NCI-H2196 treated with DMSO at 0.1 percent for 48 hours (cell line): ENCODE data around the gene VDAC1.

Experiments
- DNase-seq: peaks from one replicate; lab custom pipeline; 2025; ENCODE audit not compliant: unreplicated experiment; lab: John Stamatoyannopoulos, UW

Gene VDAC1

GRCh38 chr5:133930061-133930812 is 74.5 kb downstream of the VDAC1 start:
- no peak for DNase-seq

GRCh38 chr5:133928587-133929393 is 76.0 kb downstream of the VDAC1 start:
- no peak for DNase-seq

- DNase-seq: no peak
Measured at GRCh38 chr5:133927300-133928180, 77.2 kb downstream of the VDAC1 start.

GRCh38 chr5:133926489-133927299 is 78.1 kb downstream of the VDAC1 start:
- DNase-seq: no peak

DNA sequence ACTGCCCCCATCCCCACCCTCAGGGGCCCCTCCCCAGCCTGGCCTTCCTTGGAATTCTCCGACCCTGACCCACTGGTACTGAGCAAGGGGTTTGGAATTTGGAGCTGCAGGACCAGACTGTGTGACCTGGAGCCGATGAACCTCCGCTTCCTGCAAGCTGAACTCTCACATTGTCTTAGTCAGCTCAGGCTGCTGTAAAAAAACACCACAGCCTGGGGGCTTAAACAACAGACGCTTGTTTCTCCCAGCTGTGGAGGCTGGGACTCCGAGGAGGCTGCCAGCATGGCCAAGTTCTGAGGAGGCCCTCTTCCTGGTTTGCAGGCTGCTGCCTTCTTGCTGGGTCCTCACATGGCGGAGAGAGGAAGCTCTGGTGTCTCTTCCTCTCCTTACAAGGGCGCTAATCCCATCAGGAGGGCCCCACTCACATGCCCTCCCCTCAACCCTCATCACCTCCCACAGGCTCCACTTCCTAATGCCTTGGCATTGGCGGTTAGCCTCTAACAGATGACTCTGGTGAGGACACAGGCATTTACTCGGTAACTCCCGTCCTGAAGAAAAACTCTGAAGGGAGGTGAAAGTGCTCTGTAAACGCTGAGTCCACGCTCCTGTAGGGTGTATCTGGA is 78.8 kb downstream of the VDAC1 start:
- no peak for DNase-seq

DNA sequence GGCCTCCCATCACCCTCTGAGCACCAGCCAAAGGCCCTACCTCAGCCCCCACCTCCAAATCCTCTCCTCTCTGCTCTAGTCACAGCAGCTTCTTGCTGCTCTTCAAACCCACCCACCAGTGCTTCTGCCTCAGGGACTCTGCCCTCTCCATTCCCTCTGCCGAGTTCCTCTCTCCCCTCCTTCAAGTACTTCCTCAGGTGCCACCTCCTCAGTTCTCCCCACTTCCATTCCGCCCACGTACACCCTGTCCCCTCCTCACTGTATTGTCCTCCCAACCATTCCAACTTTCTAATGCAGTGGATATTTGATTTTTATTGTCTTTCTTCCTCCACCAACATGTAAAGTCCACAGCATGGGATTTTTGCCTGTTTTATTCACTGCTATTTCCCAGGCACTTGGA is 79.5 kb downstream of the VDAC1 start:
- no peak for DNase-seq

- no peak for DNase-seq
Measured at GRCh38 chr5:133924221-133924920, 80.4 kb downstream of the VDAC1 start.

DNA sequence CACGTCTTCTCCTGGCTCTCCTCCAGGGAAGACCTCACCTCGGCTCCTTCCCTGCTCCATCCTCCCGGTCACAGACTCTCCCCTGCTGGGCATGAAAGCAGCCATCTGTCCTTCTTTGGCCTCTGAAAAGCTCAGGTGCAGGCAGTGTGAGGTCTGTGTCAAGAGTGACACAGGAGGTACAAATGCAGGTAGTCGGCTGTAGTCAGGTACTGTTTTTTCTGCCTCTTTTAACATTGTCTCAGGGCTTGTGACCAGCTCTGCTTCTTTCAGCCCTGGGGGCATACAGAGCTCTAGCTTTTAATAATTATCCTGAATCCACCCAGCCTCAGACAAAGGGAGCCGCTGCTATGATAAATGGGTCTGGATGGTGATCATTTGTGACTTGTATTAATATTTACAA is 82.8 kb downstream of the VDAC1 start:
- DNase-seq: no peak
